Hepatocyte (in vitro differentiated cells): ENCODE data around the gene FARP1.

Experiments
- CTCF ChIP-seq: fragments of 200-600 bp; sonication (generic); IDR thresholded peaks from 2 replicates; pipeline ENCODE4 v1.5.1; 2016; ENCODE audit warnings: antibody characterized with exemption, mild to moderate bottlenecking; ENCODE audit not compliant: poor library complexity
- EZH2 ChIP-seq: fragments of 200-600 bp; sonication (generic); IDR thresholded peaks from 2 replicates; pipeline ENCODE4 v1.6.1; 2016; ENCODE audit warnings: antibody characterized with exemption, mild to moderate bottlenecking, borderline replicate concordance
- EZH2phosphoT487 ChIP-seq: fragments of 200-600 bp; sonication (generic); IDR thresholded peaks from one replicate; pipeline ENCODE4 v1.6.1; 2018; ENCODE audit warnings: antibody characterized with exemption, mild to moderate bottlenecking, low read depth, moderate library complexity; ENCODE audit not compliant: unreplicated experiment, severe bottlenecking

GRCh38 chr13:98276486-98276885 lies 133.6 kb downstream of the FARP1 start:
- no peak for TF ChIP-seq CTCF
- no peak for TF ChIP-seq EZH2
- TF ChIP-seq EZH2phosphoT487, result no peak
